Duodenal mucosa (tissue), 2 donors: ENCODE measurements around the gene MINK1.

Source experiments
- H3K27ac ChIP-seq: one replicate; pipeline ENCODE4 v1.7.0; 2013; ENCODE audit warnings: low read depth, low read length
- H3K27me3 ChIP-seq, 2 donors: one replicate each; pipeline ENCODE4 v1.7.0; 2013; ENCODE audit warnings: low read length in 2 of 2, control low read depth in 1 of 2; ENCODE audit not compliant: insufficient read depth in 2 of 2, control insufficient read depth in 1 of 2
- H3K36me3 ChIP-seq, 2 donors: one replicate each; pipeline ENCODE4 v1.7.0; 2013; ENCODE audit warnings: low read length in 2 of 2, control low read depth in 1 of 2; ENCODE audit not compliant: insufficient read depth in 2 of 2, control insufficient read depth in 1 of 2
- H3K4me1 ChIP-seq, 2 donors: one replicate each; pipeline ENCODE4 v1.7.0; 2013; ENCODE audit warnings: low read length in 2 of 2, control low read depth in 1 of 2; ENCODE audit not compliant: insufficient read depth in 2 of 2, control insufficient read depth in 1 of 2
- H3K4me3 ChIP-seq, 2 donors: one replicate each; pipeline ENCODE4 v1.7.0; 2013; ENCODE audit warnings: low read length in 2 of 2, low read depth in 1 of 2
- H3K9ac ChIP-seq, 2 donors: one replicate each; pipeline ENCODE4 v1.7.0; 2013; ENCODE audit warnings: low read length in 2 of 2, low read depth in 1 of 2
- H3K9me3 ChIP-seq, 2 donors: one replicate each; pipeline ENCODE4 v1.7.0; 2013; ENCODE audit warnings: low read length in 2 of 2, control low read depth in 1 of 2; ENCODE audit not compliant: control insufficient read depth in 1 of 2

MINK1 gene

DNA sequence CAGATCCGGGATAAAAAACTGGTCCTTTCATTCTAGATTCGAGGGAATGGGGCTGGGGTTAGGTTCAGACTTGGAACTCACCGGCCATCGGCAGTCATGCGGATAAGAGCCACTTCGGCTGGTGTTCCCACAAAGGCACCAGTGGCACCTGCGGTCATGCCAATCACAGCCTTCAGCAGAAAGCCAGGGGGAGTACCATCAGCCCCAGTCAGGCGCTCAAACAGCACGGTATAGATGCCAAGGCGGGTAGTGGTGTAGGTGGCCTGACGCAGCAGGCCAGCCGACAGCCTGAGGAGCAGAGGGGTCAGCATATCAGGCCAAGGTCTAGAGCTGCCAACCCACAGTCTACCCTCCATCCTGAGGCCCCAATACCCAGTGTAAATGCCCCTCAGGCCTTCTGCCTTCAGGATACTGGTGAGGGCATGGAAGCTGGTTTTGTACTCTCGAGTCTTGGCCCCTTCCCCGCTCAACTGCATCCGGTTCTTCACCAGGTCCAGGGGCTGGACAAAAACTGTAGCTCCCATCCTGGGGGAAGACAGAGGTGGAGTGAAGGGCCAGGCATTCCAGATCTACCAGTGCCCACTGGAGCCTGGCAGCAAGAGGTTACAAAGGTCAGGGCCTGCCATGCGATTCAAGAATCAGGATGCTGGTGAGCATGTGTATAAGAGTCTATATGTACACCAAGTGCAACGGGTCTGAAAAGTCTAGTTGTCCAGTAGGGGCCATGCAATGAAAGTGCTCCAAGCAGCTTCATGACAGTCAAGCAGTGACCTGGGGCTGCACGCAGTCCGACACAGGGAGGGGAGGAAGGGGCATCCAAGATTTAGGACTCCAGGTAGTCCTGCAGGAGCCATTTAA, 105.8 kb downstream of the MINK1 start:
- H3K4me1 ChIP-seq = peaks cover 45 to 54% of the 10 kb centered on the region in 2 donors

GRCh38 chr17:4939546-4939795, 106.3 kb downstream of the MINK1 start:
- Histone ChIP-seq H3K36me3 (peaks cover 32 to 48% of the 10 kb centered on the region in 2 donors), H3K27me3 (no peaks in the 10 kb centered on the region), H3K4me1 (peaks cover 45 to 54% of the 10 kb centered on the region in 2 donors), H3K27ac (peak overlapping the region; percentile 88), H3K4me3 (peak overlapping the region; percentile 93 to 95), H3K9me3 (no peaks in the 10 kb centered on the region), H3K9ac (peak overlapping the region; percentile 91 to 92)

More for the DNA sequence above, 105.8 kb downstream of the MINK1 start:
- peak overlapping the region; percentile 88 for H3K27ac ChIP-seq
- no peaks in the 10 kb centered on the region for H3K9me3 ChIP-seq
- peak overlapping the region; percentile 93 to 95 for H3K4me3 ChIP-seq
- H3K27me3 ChIP-seq = no peaks in the 10 kb centered on the region
- peaks cover 28 to 43% of the 10 kb centered on the region in 2 donors for H3K36me3 ChIP-seq
- peak overlapping the region; percentile 91 to 92 for H3K9ac ChIP-seq

- Histone ChIP-seq H3K4me1 (peaks cover 48 to 57% of the 10 kb centered on the region in 2 donors), H3K27me3 (no peaks in the 10 kb centered on the region), H3K9me3 (no peaks in the 10 kb centered on the region), H3K36me3 (peaks cover 36 to 53% of the 10 kb centered on the region in 2 donors), H3K9ac (peak within 1 kb of the TSS; percentile 91 to 92), H3K4me3 (peak within 1 kb of the TSS; percentile 93 to 95), H3K27ac (peak within 1 kb of the TSS; percentile 88)
Measured at GRCh38 chr17:4939796-4940554, 106.8 kb downstream of the MINK1 start, which contains the start of the genes RNF167 and SLC25A11. RNF167 (plus strand) TSS chr17:4940268; CDS start chr17:4940910, 642 bp downstream. SLC25A11 (minus strand) TSS chr17:4940046; CDS start chr17:4939910, 136 bp downstream.

- H3K9ac ChIP-seq = peak overlapping the region; percentile 89 to 91
- H3K4me3 ChIP-seq = peak overlapping the region; percentile 93 to 95
- H3K9me3 ChIP-seq = no peaks in the 10 kb centered on the region
- peaks cover 56 to 65% of the 10 kb centered on the region in 2 donors for H3K4me1 ChIP-seq
- H3K36me3 ChIP-seq = peaks cover 36 to 58% of the 10 kb centered on the region in 2 donors
- H3K27ac ChIP-seq = peak overlapping the region; percentile 88
- H3K27me3 ChIP-seq = no peaks in the 10 kb centered on the region
Measured at GRCh38 chr17:4940555-4941318, 107.6 kb downstream of the MINK1 start.

GRCh38 chr17:4941319-4941610, 108.1 kb downstream of the MINK1 start:
- no peak overlapping the region for H3K27ac ChIP-seq
- peak overlapping the region; percentile 93 to 95 for H3K4me3 ChIP-seq
- H3K36me3 ChIP-seq = peaks cover 36 to 61% of the 10 kb centered on the region in 2 donors
- H3K9ac ChIP-seq = peak overlapping the region; percentile 89 to 91
- H3K9me3 ChIP-seq = no peaks in the 10 kb centered on the region
- no peaks in the 10 kb centered on the region for H3K27me3 ChIP-seq
- H3K4me1 ChIP-seq = peaks cover 59 to 70% of the 10 kb centered on the region in 2 donors

DNA sequence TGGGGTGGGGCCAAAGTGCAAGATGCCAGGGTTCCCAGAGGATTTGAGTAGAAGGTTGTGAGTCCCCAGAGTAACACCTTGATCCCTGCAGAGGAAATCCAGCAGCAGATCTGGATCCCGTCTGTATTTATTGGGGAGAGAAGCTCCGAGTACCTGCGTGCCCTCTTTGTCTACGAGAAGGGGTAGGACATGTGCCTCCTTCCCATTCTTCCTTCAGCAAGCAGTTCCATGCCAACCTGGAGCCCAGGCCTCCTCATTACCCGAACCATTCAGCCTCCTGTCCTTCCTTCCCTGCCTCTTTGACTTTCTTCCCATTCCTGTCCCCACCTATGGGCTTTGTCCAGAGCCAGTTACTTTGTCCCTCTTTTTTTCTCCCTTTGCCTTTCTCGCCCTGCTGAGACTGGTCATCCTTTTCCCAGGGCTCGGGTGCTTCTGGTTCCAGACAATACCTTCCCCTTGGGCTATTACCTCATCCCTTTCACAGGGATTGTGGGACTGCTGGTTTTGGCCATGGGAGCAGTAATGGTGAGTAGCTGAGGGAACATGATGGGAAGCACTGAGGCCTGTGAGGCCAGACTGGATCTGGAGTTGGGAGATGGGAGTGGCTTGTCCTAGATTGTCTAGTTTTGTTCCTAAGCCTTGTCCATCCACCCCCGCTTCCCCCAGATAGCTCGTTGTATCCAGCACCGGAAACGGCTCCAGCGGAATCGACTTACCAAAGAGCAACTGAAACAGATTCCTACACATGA, 109.8 kb downstream of the MINK1 start:
- H3K4me3 ChIP-seq = no peak overlapping the region
- no peak overlapping the region for H3K27ac ChIP-seq
- H3K4me1 ChIP-seq = peaks cover 64 to 78% of the 10 kb centered on the region in 2 donors
- no peaks in the 10 kb centered on the region for H3K27me3 ChIP-seq
- H3K9me3 ChIP-seq = no peaks in the 10 kb centered on the region
- peaks cover 26 to 48% of the 10 kb centered on the region in 2 donors for H3K36me3 ChIP-seq
- H3K9ac ChIP-seq = no peak overlapping the region

- Histone ChIP-seq H3K36me3 (peaks cover 25 to 41% of the 10 kb centered on the region in 2 donors), H3K27me3 (no peaks in the 10 kb centered on the region), H3K9ac (no peak overlapping the region)
Measured at GRCh38 chr17:4944163-4944553, 111.0 kb downstream of the MINK1 start.

GRCh38 chr17:4944554-4945175, 111.5 kb downstream of the MINK1 start:
- Histone ChIP-seq H3K4me3 (peak overlapping the region; percentile 34 to 98), H3K9ac (peak overlapping the region; percentile 20 to 99), H3K36me3 (peaks cover 25 to 41% of the 10 kb centered on the region in 2 donors), H3K27ac (peak overlapping the region; percentile 49), H3K9me3 (no peaks in the 10 kb centered on the region), H3K4me1 (peaks cover 53 to 64% of the 10 kb centered on the region in 2 donors), H3K27me3 (no peaks in the 10 kb centered on the region)

More at GRCh38 chr17:4944163-4944553, 111.0 kb downstream of the MINK1 start:
- Histone ChIP-seq H3K4me1 (peaks cover 53 to 67% of the 10 kb centered on the region in 2 donors), H3K27ac (peak overlapping the region; percentile 49), H3K9me3 (no peaks in the 10 kb centered on the region), H3K4me3 (peak overlapping the region; percentile 18 to 34)
